HG03064 (cell line): ENCODE measurements around the gene MRE11.
"Not testable (repeated sequence)": the region's sequence is repeated elsewhere in the genome, so short reads cannot be mapped to it uniquely, and the experiment has no call there.

Experiments
- ATAC-seq: cut with Tn5 transposase; IDR thresholded peaks from one replicate; pipeline ENCODE4 v1.9.1; 2021; ENCODE audit warnings: low read depth; ENCODE audit not compliant: unreplicated experiment

The MRE11 gene

DNA sequence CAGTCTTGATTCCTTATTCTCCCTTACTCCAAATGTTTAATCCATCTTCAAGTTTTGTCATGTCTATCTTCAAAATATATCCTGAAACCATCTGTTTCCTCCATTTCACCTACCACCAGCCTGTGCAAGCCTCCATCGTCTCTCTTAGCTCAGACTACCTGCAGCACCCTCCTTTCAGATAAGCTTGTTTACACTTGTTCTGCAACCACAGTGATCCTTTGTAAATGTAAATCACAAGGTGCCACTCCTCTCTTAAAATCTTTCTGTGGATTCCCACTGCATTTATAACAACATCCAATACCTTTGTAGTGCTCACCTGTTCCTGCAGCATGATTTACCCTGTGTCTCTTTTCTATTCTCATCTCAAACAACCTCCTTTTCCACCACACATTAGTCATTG is 60.6 kb downstream of the MRE11 start:
- no peak for ATAC-seq

DNA sequence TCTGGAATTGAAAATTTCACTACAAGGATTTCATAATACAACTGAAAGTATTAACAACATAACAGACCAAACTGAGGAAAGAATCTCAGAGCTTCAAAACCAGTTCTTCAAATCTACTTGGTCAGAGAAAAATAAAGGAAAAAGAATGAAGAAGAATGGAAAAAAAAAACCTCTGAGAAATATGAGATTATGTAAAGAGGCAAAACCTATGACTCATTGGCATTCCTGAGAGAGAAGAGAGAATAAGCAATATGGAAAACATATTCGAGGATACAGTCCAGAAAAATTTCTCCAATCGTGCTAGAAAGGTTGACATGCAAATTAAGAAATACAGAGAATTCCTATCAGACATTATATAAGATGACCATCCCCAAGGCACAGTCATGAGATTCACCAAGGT is 69.0 kb downstream of the MRE11 start:
- no peak for ATAC-seq

DNA sequence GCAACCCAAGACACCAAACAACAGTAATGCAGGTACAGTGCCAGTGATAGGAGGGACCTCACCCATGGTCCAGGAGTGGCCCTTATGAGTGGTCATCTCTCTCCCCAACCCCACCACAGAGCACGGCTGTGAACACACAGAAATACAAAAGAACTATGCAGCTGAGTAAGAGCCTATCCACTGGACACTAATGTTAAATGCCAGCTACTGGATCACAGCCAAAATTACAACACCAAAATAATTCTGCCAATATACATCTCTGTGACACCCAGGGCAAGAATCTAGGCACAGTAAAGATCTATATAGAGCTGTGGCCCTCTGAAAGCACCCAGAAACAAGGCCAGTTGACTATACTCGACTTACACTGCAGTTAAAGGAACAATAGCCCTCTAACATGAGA is 69.6 kb downstream of the MRE11 start:
- ATAC-seq = no peak

DNA sequence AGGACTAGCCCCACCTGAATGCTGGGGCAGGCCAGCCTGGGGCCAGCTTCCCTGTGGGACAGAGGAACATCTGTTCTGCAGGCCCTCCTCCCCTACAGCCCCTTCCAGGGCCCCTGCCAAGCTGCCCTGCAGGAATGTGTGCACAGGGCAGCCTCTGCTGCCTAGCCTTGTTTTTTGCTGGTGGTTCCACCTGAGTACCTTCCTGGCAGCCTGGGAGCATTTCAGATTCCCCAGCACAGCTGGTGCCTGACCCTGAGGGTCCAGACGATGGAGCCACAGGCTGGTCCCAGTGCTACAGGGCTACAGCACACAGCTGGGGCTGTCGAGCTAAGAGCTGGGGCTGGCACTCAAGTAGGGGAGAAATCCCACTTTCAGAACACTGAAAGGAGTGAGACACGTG is 70.1 kb downstream of the MRE11 start:
- ATAC-seq = no peak

DNA sequence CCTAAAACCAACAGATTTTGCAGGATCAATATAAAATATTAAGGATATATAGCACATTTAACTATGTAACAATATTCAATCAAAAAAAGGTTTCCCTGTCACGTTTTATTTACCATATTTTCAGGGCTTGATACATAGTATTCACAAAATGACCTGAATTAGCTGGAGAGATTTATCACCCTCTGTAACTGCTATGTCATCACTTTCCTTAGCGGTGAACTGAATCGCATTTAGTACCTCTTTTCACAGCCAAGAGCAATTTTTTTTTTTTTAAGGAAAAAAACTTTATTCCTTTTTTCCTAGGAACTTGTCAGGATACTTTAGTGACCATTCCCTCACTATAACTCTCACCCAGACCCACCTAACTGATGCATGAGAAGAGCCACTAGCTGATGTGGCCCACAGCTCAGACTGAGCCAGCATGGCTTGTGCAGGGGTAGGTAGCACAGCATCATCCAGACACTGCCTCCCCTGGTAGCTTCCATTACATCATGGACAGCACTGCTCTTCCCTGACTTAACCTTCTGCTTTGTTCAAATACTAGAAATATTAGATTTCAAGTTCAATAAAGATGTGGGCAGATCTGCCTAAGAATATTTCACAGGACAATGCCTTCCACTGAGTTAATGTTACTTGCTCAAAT is 75.4 kb downstream of the MRE11 start:
- ATAC-seq = no peak

DNA sequence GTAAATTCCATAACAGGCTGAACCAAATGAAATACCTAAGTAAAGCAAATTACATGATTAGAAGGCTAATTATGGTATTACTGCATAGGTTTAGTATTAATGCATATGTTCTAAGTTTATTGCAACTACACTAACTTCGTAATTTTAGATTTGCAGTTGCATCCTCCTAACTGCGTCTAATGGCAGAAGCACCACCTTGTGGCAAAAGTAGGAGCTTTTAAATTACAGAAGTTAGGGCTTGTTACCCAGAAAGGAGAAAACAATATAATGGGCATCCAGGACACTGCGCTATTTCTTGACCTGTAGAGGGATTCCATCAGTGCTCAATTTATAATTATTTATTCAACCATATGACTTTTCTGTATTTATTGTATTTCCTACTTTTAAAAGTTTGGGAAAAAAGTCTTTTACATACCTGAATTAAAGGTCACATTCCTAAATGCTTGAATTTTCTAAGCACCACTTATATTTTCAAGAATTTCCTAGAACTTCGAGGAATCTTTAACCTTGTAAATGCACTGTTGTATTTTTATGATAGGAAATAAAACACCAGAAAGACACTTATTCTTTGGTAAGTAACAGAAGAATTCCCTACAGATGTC is 76.2 kb downstream of the MRE11 start:
- no peak for ATAC-seq

DNA sequence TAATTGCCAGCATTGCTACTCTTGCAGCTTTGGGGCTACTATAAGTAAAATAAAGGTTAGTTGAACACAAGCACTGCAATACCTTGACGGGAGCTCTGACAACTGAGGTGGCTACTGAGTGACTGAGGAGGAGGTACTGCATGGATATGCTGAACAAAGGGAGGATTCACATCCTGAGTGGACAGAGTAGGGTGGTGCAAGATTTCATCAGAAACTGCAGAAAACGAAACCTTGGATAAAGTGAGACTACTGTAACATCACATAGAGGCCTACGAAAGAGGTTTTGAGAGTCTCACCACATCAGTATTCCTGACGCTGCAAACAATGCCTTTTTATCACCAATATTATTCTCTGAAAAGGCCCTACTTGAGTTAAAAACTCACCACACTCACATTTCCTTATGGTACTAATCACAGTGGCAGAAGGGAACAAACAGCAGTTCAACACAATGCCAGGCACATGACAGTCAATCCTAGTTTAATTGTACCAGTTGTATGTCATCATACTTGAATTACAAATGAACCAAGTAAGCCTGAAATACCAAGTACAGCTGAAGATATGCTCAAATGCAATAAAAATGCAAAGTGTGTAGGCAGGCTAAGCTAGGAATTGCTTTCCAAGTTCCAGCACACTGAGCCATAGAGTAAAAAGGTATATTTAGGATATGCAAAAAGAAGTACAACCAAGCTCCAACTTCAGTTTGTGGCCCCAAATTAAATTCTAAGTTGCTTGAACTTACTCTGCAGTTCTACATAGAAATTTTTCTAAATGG is 88.4 kb downstream of the MRE11 start:
- ATAC-seq = no peak

DNA sequence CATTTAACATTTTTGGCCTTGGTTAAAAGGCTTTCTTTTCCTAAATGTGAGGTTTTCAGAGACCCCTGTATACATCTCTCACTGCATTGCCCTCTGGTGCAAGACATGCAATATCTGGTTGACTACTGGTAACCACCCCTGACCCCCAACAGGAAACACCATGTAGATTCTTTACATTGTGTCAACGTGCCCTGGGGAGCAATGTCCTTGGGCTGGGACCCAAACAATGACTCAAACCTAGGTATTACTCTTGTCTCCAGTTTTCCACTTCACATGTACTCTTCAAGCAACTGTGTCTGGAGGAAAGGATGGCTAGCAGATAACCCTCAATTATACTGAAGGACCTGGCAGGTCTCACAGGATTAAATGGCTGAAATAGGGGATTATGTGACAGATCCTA is 91.3 kb downstream of the MRE11 start:
- no peak for ATAC-seq

DNA sequence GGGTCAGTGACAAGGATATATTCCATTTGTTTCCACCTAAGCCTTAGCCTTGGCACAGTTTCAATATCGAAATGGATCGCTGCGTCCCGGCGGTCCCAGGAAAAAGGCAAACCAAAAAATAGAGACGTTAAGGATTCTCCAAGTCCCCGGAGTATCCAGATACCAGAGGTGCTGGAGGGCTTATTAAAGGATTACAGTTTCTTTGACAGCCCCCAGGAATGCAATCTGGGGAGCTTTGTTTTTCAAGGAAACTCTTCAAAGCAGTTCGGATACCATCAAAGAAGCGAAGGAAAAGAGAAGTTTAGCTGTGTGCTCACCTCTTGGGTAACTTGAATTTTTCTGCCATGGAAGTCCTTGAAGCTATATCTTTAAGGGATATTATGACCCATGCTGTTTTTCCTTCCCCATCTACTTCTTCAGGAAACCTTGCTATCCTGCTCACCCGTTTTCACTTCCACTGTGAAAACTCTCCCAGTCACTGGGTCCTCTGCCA is 91.8 kb downstream of the MRE11 start:
- ATAC-seq = no peak

DNA sequence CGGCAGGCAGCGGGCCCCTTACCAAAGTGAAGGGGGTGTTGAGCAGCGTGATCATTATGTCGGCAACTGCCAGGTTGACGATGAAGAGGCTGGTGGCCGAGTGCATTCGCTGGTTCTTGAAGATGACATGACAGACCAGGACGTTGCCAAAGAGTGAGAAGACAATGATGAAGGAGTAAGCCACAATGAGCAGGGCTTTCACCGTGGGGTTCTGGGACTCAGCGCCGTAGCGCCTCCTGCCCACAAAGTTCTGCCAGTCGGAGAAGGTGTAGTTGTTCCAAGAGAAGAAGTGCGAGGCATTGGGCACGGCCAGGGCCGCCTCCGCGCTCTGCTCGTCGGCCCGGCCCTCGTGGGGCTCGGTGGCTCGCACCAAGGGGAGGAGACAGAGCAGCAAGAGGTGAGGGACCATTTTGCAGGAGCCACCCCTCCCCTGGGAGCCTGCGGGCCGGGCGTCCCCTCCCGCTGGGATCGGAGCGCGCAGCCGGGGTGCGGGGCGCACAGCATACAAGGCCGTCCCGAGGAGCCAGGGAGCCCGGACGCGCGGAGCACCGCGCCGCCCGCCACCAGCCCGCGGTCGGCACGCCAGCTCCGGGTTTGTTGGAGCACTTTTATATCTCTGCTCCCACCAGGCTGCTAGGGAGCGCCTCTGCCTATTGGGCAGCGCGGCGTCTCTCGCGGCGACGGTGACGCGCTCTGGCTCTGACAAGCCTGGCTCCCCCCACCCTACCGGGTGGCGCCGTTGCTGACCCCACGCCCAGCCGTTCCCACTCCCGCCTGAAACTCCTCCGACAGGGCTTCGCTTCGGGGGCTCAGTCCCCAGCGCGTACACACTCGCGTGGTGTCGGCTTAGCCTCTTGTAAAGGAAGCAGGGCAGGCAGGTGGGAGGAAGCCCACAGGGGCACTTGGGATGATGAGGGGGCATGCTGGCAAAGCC is 92.5 kb downstream of the MRE11 start, which contains the start of gene GPR83:
Gene GPR83 (minus strand): TSS at position 581 of the 934 bp plus-strand sequence. CDS start 172 bp downstream, at position 409.
- no peak for ATAC-seq

DNA sequence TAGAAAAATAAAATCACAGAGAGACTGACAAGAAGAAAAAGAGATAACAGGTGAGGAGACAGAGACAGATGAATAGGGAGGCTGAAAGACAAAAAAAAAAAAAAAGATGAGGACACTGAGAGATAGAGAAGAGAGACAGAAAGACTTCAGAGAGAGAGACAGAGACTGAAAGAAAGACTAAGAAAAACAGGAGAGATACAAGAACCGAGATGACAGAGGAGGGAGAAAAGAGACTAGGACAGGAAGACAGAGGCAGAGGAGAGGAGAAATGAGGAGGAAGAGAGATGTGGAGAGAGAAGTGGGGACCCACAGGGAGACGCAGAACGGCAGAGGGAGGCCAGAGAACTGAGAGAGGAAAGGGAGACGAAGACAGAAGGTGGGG is 93.2 kb downstream of the MRE11 start:
- ATAC-seq = no peak

DNA sequence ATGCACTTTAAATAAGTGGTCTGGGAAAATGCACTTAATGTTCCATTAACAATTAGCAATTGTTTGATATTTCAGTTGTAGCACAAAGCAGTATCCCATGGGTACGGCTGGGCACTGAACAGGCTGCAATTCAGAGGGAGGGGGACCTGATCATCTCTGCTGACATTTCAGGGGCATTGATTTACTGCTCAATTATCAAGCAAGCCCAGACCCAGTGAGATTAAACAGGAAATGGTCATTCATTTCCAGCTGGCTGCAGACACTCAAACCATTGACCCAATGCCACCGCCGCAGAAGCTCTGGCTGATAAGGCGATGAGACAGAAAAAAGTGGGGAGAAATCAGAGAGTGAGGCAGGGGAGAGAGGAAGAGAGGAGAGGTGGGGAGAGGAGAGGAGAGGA is 93.6 kb downstream of the MRE11 start:
- ATAC-seq = no peak

DNA sequence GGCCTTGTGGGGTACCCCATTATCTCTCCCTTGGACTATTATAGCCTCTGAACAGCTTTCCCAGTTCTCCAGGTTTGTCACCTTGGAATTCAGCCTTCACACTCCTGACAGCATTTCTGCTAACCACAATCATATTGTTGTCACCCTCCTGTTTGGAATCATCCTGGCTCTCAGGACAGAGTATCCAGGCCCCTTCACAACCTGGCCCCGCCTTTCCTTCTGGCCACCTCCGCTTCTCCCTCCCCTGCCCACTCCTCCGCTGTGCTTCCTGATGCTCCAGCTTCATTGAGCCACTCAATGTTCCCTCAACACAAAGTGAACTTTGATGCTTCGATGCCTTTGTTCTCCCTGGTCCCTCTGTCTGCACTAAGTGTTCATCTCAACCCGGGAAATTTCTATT is 95.5 kb downstream of the MRE11 start:
- ATAC-seq = no peak

DNA sequence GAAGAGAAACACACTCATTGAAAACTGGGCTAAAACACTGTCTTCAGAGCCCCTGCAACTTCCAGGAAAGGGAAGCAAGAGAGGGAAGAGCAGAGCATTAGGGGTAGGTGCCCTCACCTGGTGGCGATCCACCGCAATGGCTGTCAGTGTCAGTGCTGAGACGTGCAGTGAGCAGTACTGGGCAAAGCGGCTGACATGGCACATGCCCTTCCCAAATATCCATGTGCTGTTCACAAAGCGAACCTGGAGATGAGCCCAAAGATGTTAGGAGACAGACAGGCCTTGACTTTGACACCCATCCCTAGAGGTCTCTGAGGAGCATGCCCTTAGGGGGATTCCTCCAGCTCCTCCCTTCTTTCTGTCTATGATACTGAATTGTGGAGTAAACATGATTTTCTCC is 97.4 kb downstream of the MRE11 start:
- no peak for ATAC-seq

DNA sequence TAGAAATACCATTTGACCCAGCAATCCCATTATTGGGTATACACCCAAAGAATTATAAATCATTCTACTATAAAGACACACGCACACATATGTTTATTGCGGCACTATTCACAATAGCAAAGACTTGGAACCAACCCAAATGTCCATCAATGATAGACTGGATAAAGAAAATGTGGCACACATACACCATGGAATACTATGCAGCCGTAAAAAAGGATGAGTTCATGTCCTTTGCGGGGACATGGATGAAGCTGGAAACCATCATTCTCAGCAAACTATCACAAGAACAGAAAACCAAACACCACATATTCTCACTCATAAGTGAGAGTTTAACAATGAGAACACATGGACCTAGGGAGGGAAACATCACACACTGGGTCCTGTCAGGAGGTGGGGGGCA is 101.7 kb downstream of the MRE11 start:
- ATAC-seq = not testable (repeated sequence)

DNA sequence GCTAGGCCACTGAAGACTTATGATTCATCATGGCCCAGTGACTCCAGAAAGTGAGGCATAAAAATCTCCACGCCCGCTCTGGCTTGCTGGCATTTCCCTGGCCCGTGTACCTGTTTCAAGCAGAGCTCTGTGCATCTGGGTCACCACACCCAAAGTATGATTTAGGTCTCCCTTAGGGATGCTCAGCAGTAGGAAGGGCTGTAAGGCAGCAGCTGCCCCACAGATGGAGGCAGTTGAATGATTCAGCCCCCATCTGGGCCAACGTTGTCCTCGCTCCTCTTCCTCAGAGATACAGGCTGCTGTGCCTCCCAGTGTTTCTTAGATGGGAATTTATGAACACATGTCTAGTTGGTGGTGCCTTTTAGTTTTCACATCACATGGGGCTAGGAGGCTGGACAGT is 114.0 kb downstream of the MRE11 start:
- ATAC-seq = no peak

DNA sequence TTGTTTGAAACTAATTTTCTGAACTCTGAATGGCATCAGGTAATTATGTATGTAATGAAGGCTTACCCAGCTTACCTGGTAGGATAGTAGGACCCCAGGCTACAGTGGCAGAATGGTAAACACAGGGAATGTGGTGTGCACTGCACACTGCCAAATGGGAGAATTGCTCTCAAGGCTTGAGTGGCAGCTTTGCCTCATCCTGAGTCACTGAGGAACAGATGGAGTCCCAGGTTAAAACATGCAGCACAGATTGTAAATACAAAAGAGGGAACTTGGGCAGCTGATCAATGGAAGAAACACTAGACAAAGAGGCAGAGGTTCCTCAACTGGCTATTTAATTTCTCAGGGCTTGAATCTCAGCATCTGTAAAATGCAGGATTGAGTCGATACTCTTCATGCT is 116.8 kb downstream of the MRE11 start:
- no peak for ATAC-seq

DNA sequence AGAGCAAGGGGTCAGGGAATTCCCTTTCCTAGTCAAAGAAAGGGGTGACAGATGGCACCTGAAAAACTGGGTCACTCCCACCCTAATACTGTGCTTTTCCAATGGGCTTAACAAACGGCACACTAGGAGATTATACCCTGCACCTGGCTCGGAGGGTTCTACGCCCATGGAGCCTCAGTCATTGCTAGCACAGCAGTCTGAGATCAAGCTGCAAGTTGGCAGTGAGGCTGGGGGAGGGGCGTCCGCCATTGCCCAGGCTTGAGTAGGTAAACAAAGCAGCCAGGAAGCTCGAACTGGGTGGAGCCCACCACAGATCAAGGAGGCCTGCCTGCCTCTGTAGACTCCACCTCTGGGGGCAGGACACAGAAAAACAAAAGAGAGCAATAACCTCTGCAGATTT is 123.1 kb downstream of the MRE11 start:
- not testable (repeated sequence) for ATAC-seq
